Stimulated activated CD4-positive, alpha-beta T cell treated with anti-CD3 and anti-CD28 coated beads, Interleukin-4, amount 100 ng/mL, for 4 hours (primary cell): ENCODE data around the gene KRT7.

Source experiments
- DNase-seq, 2 experiments: peaks; one replicate each; pipeline ENCODE4 v3.0.0-alpha.2; 2020

Gene KRT7

DNA sequence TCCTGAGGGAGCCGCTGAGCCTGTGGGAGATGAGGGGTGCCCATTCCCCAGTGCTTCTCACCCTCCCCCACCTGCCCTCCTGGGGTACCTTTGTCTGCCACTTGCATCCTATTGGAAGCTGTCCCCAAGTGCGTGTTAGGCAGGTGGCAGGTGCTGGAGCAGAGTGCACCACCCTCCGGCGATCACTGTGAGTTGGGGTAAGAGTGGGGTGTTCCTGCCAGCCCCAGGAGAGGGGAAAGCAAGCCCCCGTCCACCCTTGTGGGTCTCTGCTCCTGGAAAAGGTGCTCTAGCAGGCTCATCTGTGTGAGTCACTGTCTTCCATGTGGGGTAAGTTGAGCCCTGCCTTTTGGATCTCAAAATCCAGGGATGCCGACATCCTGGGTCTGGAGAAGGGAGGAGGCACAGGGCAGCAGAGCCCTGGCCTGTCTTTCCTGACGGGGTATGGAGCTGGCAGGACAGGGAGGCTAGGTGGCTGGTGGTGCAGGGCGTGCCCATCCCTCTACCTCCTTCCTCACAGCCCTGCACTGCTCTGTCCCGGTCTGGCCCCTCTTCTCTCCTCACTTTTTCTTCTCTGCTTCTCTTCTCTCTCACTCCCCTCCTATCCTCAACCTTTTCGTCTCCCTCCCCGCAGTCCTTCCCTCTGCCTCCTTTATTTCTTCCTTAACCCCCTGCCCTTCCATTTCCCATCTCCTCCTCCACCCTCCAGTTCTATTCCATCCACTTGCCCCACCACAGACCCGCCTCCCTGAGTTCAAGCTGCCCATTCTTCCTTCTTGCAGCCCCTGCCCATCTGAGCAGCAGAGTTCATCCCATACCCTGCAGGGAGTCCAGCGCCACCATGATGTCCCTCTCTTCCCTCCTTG lies 20.1 kb upstream of the KRT7 start:
- DNase-seq = no peak

DNA sequence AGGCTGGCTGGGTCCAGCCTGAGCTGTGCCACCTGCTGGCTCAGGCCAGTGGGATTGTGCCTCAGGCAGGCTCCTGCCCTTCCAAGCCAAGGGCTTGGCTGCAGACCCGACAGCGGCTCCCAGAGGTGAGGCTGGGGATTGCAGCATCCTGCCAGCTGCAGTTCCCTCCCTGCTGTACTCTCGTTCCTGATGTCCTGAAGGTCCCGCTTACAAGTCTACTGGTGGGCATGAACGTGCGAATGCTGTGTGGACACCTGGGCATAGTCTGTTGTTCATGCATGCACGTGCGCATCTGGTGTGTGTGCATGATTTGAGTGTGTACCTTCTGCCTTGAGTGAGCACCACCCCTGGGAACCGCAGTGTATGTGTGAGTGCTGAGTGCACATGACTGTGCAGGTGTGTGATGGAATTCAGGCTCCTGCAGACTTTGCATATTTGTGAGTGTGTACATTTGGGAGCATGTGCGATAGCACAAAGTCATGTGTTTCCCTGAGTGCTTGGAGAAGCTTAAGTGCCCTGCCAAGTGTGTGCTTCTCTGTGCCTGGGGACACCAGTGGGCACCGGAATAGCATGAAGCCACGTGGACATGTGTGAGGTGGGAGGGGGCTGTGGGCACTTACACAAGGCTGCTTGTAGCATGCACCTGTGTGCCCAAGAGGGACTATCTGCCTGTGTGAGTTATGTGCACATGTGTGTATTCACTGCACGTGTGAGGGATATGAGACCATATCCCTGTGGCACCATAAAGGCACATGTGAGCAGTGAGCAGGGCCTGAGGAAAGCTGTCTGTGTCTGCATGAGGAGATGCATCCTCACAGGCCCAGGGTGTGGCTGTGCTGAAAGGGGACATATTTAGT lies 19.3 kb upstream of the KRT7 start:
- peak; percentile 22 to 46 for DNase-seq

DNA sequence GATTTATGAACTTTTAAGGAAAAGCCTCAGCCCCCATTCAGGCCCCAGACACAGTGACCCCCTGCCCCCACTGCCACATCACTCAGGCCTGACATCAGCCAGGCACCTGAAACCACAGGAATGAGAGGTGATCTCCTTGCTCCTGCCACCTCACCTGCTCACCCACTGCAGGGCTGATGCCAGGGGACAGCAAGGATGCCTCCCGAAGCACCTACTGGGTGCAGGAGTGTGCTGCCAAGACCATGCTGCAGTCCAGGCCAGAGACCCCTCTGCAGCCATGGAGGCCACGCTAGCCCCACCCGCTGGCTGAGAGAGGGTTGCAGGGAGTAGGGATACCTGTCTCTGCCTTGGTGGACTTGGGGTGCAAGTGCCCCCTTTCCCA lies 18.6 kb upstream of the KRT7 start:
- no peak for DNase-seq

DNA sequence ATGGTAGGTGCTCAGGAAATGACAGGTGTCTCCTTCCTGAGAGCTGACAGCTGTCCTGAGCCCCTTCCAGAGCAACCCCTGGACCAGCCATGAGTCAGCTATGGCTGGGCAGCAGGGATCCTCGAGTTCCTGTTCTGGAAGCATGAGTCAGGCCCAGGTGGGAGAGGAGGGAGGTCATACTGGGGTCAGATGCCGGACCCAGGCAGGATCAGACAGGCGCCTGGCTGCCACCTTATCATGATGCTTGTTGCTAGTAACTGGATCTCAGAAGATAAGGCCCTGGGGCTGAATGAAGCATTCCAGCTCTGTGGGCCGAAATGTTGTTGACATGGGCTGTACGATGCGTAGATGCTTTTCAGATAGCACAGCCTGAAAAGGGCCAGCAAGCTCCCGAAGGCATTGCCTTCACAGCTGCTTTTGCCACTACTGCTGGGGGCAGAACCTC lies 17.4 kb upstream of the KRT7 start:
- DNase-seq = no peak

DNA sequence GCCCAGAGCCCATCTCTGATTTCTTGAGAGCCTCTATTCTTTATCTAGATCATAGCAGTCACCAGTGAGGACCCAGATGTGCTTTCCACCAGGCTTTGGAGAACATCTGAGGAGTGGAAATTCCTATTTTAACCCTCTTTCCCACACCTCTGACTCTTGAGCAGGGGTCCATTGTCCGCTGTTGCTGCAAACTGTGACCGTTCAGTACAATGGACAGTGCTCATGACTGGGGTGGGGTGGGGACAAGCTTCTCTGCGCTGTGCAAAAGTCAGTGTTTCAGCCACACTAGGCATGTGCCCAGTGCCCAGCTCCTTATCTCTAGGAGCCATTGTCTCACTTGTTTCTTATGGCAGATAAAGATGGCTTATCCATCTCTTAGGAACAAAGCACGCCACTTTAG lies 16.9 kb upstream of the KRT7 start:
- DNase-seq = no peak

DNA sequence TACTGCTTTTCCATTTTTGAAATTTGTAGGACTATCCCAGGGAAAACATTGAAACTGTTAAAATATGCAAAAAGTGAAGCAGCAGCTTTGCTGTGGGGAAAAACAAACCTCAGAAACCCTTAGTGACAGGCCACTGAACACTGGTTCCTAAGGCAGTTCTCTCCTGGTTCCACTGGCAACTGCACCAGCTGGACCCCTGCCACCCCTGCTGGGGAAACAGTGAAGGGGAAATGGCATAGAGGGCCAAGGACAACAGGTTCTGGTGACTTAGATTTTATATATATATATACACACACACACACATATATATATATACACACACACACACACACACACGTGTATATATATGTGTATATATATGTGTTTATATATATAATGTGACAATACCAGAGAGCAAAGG lies 16.2 kb upstream of the KRT7 start:
- DNase-seq = no peak

DNA sequence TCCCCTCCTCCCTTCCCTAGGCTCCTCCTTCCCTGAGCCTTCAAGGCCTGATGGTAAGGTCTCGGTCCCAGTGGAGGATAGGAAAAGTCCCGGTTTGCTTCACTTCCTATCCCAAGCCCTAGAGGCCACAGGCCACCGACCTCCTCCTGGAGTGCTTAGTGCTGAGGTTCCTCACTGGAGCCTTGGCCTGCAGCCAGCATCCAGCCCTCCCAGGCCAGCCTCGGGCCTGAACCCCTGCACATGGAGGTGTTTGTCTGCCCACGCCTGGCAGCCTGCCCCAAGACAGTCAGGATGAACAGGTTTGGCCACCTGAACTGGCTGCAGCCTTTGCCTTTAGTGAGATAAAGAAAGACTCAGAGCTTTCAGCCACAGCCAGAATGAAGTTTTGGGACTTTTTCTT lies 15.8 kb upstream of the KRT7 start:
- no peak for DNase-seq

DNA sequence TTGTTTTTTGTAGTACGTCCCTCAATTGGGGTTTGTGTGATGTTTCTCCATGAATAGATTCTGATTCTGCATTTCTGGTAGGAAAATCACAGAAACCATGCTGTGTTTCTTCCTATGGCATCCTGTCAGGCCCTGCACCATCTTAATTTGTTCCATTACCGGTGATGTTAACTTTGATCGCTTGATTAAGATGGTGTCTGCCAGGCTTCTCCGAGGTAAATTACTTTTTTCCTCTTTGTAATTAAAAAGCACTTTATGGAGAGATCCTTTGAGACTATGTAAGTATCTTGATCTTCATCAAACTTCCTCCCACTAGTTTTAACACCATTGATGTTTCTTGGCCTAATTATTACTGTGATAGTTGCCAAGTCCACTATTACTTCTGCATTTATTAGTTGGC lies 15.0 kb upstream of the KRT7 start:
- no peak for DNase-seq

DNA sequence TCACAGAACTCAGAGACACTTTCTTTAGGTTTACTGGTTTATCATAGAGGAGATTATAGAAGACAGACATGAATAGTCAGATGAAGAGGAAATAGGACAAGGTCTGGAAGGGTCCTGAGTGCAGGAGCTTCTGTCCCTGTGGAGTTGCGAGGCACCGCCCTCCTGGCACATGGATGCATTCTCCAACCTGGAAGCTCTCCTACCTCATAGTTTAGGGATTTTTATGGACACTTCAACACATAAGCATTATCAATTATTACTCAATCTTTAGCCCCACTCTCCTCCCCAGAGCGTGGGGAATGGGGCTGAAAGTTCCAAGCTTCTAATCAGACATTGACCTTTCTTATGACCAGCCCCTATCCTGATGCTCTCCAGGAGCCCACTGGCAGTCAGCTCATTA lies 12.6 kb upstream of the KRT7 start:
- no peak for DNase-seq

DNA sequence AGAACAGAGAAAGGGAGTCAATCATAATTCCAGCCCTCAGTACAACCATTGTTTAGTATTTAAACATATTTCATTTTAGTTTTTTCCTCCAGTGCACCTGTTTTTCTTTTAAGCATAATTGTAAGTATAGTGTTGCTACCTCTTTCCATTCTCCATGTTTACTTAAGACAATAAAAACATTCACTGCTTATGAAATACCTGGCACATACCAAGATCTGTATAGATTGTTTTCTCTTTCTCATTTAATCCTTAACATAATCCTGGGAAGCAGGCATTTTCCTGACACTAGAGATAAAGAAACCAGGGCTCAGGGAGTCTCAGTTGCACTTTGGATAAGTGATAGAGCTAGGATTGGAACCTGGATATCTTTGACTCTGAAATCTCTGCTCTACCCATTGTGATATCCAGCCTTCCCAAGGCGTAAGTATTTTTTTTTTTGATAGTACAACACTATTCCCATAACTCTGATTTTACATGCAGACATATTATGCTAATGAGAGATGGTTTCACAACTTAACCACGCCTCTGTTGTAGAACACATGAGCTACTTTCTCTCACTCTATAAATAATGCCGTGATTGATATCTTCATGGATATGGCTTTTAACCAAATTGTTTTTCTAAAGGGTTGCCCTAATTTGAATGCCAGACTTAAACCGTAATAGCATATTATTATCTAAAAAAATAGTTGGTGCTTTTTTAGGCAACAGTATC lies 11.8 kb upstream of the KRT7 start:
- no peak for DNase-seq

DNA sequence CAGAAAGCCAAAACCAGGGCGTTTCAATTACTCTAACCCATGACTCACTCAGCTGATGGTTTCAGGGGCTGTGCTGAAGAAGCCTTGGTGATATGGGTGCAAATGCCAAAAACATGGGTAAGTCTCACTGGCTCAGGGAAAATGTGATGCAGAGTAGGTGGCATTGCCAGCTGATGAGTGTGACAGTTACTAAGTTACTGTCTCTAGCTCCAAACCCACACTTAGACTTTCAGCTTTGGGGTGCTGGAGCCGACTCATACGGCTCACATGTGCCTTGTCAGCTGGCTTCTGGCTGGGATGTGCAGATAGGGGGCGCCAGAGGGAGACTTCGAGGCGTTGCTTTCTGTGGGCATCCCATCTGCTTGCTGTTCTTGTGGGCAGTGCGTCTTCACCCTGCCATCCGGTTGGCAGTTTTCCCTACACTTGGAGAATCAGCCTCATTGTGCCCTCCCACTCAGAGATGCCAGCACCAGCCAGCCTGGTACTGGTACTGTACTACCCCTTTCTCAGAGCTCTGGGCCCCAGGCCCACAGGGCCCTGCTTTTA lies 11.1 kb upstream of the KRT7 start:
- peak; percentile 44 to 66 for DNase-seq

DNA sequence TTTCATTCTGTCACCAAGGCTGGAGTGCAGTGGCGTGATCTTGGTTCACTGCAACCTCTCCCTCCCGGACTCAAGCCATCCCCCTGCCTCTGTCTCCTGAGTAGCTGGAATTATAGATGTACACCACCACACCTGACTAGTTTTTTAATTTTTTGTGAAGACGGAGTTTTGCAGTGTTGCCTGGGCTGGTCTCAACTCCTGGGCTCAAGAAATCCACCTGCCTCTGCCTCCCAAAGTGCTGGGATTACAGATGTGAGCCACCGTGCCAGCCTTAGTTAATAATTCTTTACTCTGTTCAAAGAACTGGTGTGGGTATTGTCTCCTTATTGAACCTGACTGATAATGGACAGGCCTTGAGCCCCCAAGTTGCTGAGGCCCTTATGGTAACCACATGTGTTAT lies 10.4 kb upstream of the KRT7 start:
- no peak for DNase-seq

DNA sequence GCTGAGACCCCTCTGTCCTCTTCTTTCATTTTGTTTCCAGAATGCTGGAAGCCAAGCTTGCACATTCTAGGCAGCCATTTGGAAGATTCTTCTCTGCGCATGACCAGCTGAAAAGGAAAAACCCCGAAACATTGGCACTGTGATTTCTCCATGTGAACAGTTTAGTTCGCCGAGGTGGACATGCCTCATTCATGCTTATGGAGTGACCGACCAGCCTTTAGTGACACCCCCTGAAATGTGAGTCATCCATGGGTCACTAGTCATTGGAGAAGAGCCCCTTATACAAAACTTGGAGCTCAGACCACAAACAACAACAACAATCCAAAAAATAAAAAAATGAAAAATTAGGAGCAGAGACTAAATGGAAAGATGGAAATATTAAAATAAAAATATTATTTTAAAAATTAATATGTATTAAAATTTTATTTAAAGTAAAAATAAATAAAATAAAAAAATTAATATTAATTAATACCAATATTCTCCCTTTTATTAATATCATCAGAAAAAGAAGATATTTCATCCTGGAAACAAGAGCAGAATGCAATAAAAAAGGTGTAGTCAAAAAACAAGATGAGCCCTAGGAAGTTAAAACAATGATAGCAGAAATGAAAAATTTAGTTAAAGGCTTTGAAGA lies 9.5 kb upstream of the KRT7 start:
- no peak for DNase-seq

DNA sequence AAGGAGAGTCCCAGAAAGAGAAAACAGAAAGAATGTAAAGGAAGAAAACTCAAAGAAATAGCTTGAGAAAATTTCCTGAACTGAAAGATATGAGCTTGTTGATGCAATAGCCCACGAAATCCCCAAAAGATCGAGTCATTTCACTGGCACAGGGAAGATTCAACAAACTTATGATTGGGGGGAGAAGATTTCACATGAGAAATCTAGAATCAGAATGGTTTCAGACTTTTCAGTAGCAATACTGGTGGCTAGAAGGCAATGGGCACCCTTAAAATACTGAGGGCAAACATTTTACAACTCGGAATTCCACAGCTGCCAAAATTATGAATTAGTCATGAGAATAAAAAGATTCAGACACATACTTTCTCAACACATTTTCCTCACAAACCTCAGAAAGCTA lies 8.9 kb upstream of the KRT7 start:
- DNase-seq = no peak

DNA sequence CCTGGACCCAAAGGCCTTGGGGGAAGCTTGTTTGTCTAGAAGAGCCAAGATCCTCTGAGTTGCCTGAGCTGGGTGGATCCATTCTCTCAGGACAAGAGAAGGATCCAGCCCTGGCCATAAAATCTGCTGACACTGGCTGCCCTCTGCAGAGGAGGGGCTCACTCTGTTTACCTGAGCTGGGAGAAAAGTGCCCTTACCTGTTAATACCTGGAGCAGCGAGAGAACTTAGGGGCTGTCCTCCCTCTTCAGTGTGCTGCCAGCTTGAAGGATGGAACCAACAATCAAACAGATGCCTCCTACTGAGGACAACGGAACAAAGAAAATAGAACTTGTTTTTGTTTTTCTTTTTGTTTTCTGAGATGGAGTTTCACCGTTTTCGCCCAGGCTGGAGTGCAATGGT lies 7.3 kb upstream of the KRT7 start:
- DNase-seq = no peak

DNA sequence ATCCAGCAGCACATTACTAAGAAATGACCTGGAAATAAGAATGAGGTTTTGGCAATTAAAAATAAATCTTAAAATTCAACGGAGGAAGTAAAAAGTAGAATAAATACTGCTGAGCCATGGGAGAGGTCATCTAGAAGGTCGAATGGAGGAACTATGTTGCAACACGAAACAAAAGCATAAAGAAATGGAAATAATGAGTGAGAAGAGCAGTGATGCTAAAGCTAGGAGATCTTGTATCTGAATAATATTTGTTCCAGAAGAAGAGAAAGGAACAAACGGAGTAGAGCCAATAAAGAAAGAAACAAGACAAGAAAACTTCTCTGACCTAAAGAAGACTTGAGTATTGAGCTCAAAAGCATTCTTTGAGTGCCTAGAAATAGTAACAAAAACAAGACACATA lies 6.6 kb upstream of the KRT7 start:
- no peak for DNase-seq

DNA sequence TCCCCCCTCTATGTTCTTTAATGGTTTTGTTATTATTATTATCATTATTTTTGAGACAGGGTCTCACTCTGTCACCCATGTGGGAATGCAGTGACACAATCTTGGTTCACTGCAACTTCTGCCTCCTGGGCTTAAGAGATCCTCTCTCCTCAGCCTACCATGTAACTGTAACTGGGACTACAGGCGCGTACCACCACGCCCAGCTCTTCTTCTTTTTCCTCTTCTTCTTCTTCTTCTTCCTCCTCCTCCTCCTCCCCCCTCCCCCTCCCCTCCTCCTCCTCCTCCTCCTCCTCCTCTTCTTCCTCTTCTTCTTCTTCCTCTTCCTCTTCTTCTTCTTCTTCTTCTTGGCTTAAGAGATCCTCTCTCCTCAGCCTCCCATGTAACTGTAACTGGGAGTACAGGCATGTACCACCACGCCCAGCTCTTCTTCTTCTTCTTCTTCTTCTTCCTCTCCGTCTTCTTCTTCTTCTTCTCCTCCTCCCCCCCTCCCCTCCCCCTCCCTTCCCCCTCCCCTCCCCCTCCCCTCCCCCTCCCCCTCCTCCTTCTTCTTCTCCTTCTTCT lies 5.4 kb upstream of the KRT7 start:
- no peak for DNase-seq

DNA sequence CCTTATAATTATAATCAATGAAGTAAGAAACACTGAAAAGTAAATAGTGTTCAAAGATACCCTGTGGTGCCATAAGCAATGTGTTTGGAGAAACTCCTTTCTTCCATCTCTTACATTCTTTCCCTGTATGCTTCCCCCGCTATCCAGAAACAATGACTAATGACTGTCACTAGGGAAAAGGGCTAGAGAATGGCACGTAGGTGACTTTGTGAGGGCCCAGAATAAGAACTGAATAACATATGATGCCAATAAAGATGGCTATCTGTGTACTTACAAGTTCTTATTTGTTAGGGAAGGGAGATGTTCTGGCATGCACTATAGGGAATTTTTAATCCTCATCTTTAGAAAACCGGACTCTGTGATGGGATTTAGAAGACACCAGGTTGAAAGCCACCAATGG lies 4.7 kb upstream of the KRT7 start:
- DNase-seq = no peak

DNA sequence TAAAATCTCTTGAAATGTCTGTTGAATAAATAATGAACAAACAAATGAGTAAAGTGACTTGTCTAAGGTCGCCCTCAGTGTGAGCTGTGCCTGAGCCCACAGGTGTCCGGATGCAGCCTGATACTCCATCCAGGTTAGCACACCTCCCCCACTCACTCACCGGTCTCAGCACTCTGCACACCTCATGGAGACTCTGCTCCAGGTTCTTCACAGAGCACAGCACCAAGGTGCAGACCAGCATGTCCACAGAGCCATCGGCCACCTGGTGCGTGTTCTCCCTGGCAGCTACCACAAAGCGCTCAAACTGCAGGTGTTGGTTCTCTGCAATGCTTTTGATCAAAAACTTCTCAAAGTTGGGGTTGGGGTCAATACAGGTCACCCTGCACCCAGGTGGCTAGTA lies 4.1 kb upstream of the KRT7 start:
- DNase-seq = no peak

DNA sequence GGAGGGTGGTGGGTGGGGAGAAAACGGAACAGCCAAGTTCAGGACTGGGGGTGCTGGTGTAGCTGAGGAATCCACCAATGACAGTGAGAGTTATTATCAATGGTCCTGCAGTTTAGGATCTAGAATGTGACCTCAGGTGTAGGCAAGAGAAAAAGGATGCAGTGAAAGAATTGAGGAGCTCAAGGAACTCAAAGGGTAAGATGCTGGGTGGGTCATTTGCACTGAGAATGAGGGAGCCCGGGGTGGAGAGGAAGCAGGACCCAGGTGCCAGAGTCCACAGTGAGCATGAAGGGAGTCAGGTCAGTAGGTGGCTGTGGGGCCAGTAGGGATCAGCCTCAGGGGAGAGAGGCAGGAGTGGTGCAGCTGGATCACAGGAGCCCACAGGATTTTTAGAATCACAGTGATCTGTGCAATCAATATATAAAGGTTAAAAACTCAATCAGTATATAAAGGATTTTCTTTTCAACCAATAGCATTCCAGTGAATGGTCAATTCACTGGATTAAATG lies 3.2 kb upstream of the KRT7 start:
- no peak for DNase-seq

DNA sequence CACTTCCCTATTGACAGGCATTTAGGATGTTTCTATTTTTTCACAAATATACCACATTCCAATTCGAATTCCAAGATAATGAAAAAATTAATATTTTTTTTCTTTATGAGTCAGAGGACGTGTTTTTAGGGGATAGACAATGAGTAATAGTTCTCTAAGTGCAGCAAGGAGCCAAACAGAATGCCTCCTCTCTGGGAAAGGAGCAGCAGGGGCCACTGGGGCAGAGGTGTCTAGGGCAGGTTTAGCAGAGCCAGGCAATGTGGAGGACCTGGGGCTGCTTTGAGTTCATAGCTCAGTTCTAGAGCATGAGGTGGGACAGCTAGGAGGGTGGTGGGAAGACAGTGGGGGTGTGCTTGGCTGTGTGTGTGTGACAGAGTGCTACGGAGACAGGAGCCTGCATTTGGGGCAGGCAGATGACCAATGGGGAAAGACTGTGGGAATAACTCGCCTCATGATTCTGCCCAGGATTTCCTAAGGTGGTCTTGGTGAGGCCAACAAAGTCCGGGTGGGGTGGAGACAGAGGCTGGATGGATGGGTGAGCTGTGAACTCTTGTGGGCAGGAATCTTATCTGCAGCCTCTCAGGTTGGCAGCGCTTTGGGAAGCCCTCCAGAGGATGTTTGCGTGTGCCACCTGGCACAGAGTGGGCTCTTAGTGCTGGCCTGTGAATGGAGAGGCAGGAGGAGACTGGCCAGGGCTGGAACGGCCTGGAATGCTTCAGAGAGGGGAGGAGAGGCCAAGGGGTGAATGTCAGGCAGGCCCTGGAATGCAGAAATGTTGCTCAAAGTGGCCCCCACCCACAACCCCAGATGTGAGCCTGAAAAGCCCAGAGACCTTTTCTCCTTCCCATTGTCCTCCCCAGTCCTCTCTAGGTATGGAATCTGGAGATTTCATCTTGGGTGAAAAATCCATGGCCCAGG lies 2.4 kb upstream of the KRT7 start:
- no peak for DNase-seq
